H9 (cell line): ENCODE measurements around the gene MYOD1. TPM values are rescaled to one million over a fixed set of nuclear protein-coding genes. Genes with fewer than 3 reads are reported as not detected.

Experiments
- DNase-seq: peaks from one replicate; pipeline ENCODE4 v3.0.0-alpha.2; 2017
- H2AFZ ChIP-seq: one replicate; pipeline ENCODE4 v1.6.1; 2013; ENCODE audit warnings: mild to moderate bottlenecking, low read length, control low read depth, moderate library complexity
- H2AK5ac ChIP-seq: 2 replicates; pipeline ENCODE4 v1.6.1; 2013; ENCODE audit warnings: low read length, control low read depth, mixed read lengths; ENCODE audit not compliant: insufficient read length
- H2BK120ac ChIP-seq: one replicate; pipeline ENCODE4 v1.6.1; 2013; ENCODE audit warnings: low read depth, mild to moderate bottlenecking, low read length, control low read depth, inconsistent platforms; ENCODE audit not compliant: poor library complexity, severe bottlenecking
- H2BK12ac ChIP-seq: 2 replicates; pipeline ENCODE4 v1.6.1; 2013; ENCODE audit warnings: low read length, control low read depth, mixed read lengths, low read depth; ENCODE audit not compliant: insufficient read length
- H2BK15ac ChIP-seq: 2 replicates; pipeline ENCODE4 v1.6.1; 2013; ENCODE audit warnings: low read depth, low read length, control low read depth
- H2BK20ac ChIP-seq: one replicate; pipeline ENCODE4 v1.6.1; 2013; ENCODE audit warnings: low read depth, mild to moderate bottlenecking, low read length, control low read depth, inconsistent platforms; ENCODE audit not compliant: poor library complexity, severe bottlenecking
- H2BK5ac ChIP-seq: 2 replicates; pipeline ENCODE4 v1.6.1; 2013; ENCODE audit warnings: low read length, control low read depth, mixed read lengths; ENCODE audit not compliant: insufficient read length
- H3K14ac ChIP-seq: 2 replicates; pipeline ENCODE4 v1.6.1; 2013; ENCODE audit warnings: low read length, control low read depth; ENCODE audit not compliant: insufficient read depth
- H3K18ac ChIP-seq: 2 replicates; pipeline ENCODE4 v1.6.1; 2013; ENCODE audit warnings: low read depth, mild to moderate bottlenecking, mixed read lengths, low read length, control low read depth; ENCODE audit not compliant: insufficient read length
- H3K23ac ChIP-seq: 2 replicates; pipeline ENCODE4 v1.6.1; 2013; ENCODE audit warnings: low read length, control low read depth, mixed read lengths, low read depth; ENCODE audit not compliant: insufficient read length
- H3K23me2 ChIP-seq: 2 replicates; pipeline ENCODE4 v1.6.1; 2013; ENCODE audit warnings: low read depth, mild to moderate bottlenecking, mixed read lengths, low read length, control low read depth; ENCODE audit not compliant: insufficient read length, poor library complexity, severe bottlenecking
- H3K27ac ChIP-seq: 2 replicates; pipeline ENCODE4 v1.5.1; 2013; ENCODE audit warnings: low read length, control low read depth, mixed read lengths, low read depth; ENCODE audit not compliant: insufficient read length
- H3K27me3 ChIP-seq: 2 replicates; pipeline ENCODE4 v1.6.1; 2013; ENCODE audit warnings: low read length, control low read depth, inconsistent platforms; ENCODE audit not compliant: insufficient read depth
- H3K4ac ChIP-seq: 2 replicates; pipeline ENCODE4 v1.6.1; 2013; ENCODE audit warnings: low read depth, mild to moderate bottlenecking, control low read depth, inconsistent platforms, low read length, moderate library complexity
- H3K4me1 ChIP-seq: 2 replicates; pipeline ENCODE4 v1.6.1; 2013; ENCODE audit warnings: low read length, control low read depth, inconsistent platforms; ENCODE audit not compliant: insufficient read depth
- H3K4me2 ChIP-seq: 2 replicates; pipeline ENCODE4 v1.6.1; 2013; ENCODE audit warnings: low read length, control low read depth, mixed read lengths; ENCODE audit not compliant: insufficient read length, insufficient read depth
- H3K56ac ChIP-seq: 2 replicates; pipeline ENCODE4 v1.6.1; 2013; ENCODE audit warnings: low read depth, mild to moderate bottlenecking, mixed read lengths, low read length, control low read depth; ENCODE audit not compliant: insufficient read length
- H3K79me1 ChIP-seq: 2 replicates; pipeline ENCODE4 v1.6.1; 2013; ENCODE audit warnings: low read depth, mild to moderate bottlenecking, moderate library complexity, low read length, control low read depth, inconsistent platforms; ENCODE audit not compliant: insufficient read depth, poor library complexity, severe bottlenecking
- H3K79me2 ChIP-seq: 2 replicates; pipeline ENCODE4 v1.6.1; 2013; ENCODE audit warnings: low read length, control low read depth, inconsistent platforms; ENCODE audit not compliant: insufficient read depth
- H3K9ac ChIP-seq: 2 replicates; pipeline ENCODE4 v1.6.1; 2013; ENCODE audit warnings: low read length, control low read depth, mixed read lengths; ENCODE audit not compliant: insufficient read length; ENCODE audit errors: extremely low read depth
- H3K9me3 ChIP-seq: one replicate; pipeline ENCODE4 v1.6.1; 2013; ENCODE audit warnings: low read depth, low read length, inconsistent platforms; ENCODE audit not compliant: control insufficient read depth
- H3T11ph ChIP-seq: one replicate; pipeline ENCODE4 v1.6.1; 2013; ENCODE audit warnings: mild to moderate bottlenecking, low read length, control low read depth, inconsistent platforms
- H4K20me1 ChIP-seq: one replicate; pipeline ENCODE4 v1.6.1; 2013; ENCODE audit not compliant: control insufficient read depth, insufficient read length, insufficient read depth
- H4K5ac ChIP-seq: 2 replicates; pipeline ENCODE4 v1.6.1; 2013; ENCODE audit warnings: low read depth, mild to moderate bottlenecking, mixed read lengths, low read length, control low read depth; ENCODE audit not compliant: insufficient read length
- H4K8ac ChIP-seq: replicated peaks from 2 replicates; pipeline ENCODE4 v1.6.1; 2013; ENCODE audit warnings: low read length, control low read depth, mixed read lengths, low read depth; ENCODE audit not compliant: insufficient read length
- H4K91ac ChIP-seq: 2 replicates; pipeline ENCODE4 v1.6.1; 2013; ENCODE audit warnings: low read depth, mild to moderate bottlenecking, moderate library complexity, mixed read lengths, low read length, control low read depth; ENCODE audit not compliant: insufficient read length
- H3K27ac Mint-ChIP-seq, 3 experiments: 2 replicates in 2 of 3; 3 replicates in 1 of 3; pipeline ENCODE4 v1.8.0; 2020 to 2021; ENCODE audit warnings: mixed read lengths in 3 of 3, mild to moderate bottlenecking in 1 of 3, moderate library complexity in 1 of 3
- H3K27me3 Mint-ChIP-seq: 2 replicates; pipeline ENCODE4 v1.8.0; 2021; ENCODE audit warnings: low read depth, mild to moderate bottlenecking, moderate library complexity, mixed read lengths
- H3K36me3 Mint-ChIP-seq, 3 experiments: 2 replicates in 2 of 3; 3 replicates in 1 of 3; pipeline ENCODE4 v1.8.0; 2020 to 2021; ENCODE audit warnings: low read depth in 3 of 3, mixed read lengths in 3 of 3; ENCODE audit not compliant: insufficient read depth in 1 of 3
- H3K4me1 Mint-ChIP-seq, 2 experiments: 2 replicates each; pipeline ENCODE4 v1.8.0; 2020; ENCODE audit warnings: mixed read lengths in 2 of 2
- H3K4me3 Mint-ChIP-seq, 2 experiments: 2 replicates in 1 of 2; 3 replicates in 1 of 2; pipeline ENCODE4 v1.8.0; 2020 to 2021; ENCODE audit warnings: mild to moderate bottlenecking in 2 of 2, mixed read lengths in 2 of 2, moderate library complexity in 1 of 2
- H3K9me3 Mint-ChIP-seq, 2 experiments: 2 replicates in 1 of 2; 3 replicates in 1 of 2; pipeline ENCODE4 v1.8.0; 2020; ENCODE audit warnings: mild to moderate bottlenecking in 2 of 2, mixed read lengths in 2 of 2, moderate library complexity in 1 of 2
- CTCF ChIP-seq: fragments of 200-600 bp; sonication (generic); conservative IDR thresholded peaks from 3 replicates; pipeline ENCODE4 v1.8.0; 2021; ENCODE audit warnings: antibody characterized with exemption, mild to moderate bottlenecking
- WGBS: extraction: QIAGEN DNeasy Blood & Tissue Kit; methylation state at CpG from one replicate; pipeline ENCODE4 v1.1.7; 2013; ENCODE audit warnings: missing lambda C conversion rate, low lambda C conversion rate, mixed read lengths; ENCODE audit not compliant: insufficient read length; ENCODE audit errors: extremely low coverage; 5-methylcytosine and 5-hydroxymethylcytosine counted together
- total RNA-seq: library from RNA; stranded (reverse); gene quantifications from 2 replicates; pipeline ENCODE4 v1.2.1, GENCODE V29; 2021

The MYOD1 gene
- total RNA-seq, 1 experiment from 2014 or later: not detected

DNA sequence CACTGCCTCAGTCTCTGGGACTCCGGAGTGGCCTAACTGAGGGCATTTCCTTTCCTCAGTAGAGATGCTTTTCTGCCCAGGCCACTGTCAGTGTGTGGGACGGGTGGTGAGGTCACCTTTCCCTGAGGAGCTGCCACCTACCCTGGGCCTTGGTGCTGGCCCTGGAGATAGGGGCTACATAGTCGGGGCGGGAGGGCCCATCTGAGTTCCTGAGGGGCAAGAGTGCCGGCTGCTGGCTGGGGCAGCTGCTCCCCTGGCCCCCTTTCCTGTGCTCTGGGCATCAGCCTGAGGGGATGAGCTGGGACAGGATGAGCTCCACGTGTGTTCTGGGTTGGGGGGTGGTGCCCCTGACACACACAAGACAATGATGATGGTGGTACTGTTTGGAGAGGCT, 20.6 kb downstream of the MYOD1 start:
- Histone ChIP-seq H4K20me1 (no peaks in the 10 kb centered on the region), H3K18ac (no peak overlapping the region), H2BK120ac (no peak overlapping the region), H4K91ac (no peak overlapping the region), H2BK5ac (no peak overlapping the region), H3K4me1 (no peaks in the 10 kb centered on the region), H3K27ac (no peak overlapping the region), H3K56ac (no peak overlapping the region), H3K14ac (no peak overlapping the region), H3K27me3 (peaks cover 22% of the 10 kb centered on the region), H3K9ac (no peak overlapping the region), H3K79me2 (no peaks in the 10 kb centered on the region), H3K4me2 (no peak overlapping the region), H4K8ac (no peak overlapping the region), H3K4ac (no peak overlapping the region), H2BK15ac (no peak overlapping the region), H2AFZ (no peak overlapping the region), H2AK5ac (no peak overlapping the region), H3T11ph (no peak overlapping the region), H2BK12ac (no peak overlapping the region), H4K5ac (no peak overlapping the region), H2BK20ac (no peak overlapping the region), H3K23ac (no peak overlapping the region), H3K23me2 (peaks cover 5% of the 10 kb centered on the region), H3K9me3 (no peaks in the 10 kb centered on the region), H3K79me1 (no peaks in the 10 kb centered on the region)
- peaks cover 2 to 7% of the 10 kb centered on the region in 2 experiments; a peak in 4 of 5 replicates for H3K9me3 Mint-ChIP-seq
- no CpG with 5 or more reads among the region's 6 CpGs for WGBS
- DNase-seq: no peak
- no peak overlapping the region; a peak in 1 of 7 replicates for H3K27ac Mint-ChIP-seq
- H3K27me3 Mint-ChIP-seq: peaks cover 14% of the 10 kb centered on the region
- no peak overlapping the region for H3K4me3 Mint-ChIP-seq
- peaks cover 0 to 2% (median 0%) of the 10 kb centered on the region in 3 experiments; a peak in 1 of 7 replicates for H3K36me3 Mint-ChIP-seq
- peaks cover 0 to 15% of the 10 kb centered on the region in 2 experiments; a peak in 3 of 4 replicates for H3K4me1 Mint-ChIP-seq
- no peak for TF ChIP-seq CTCF
